AG09319 (cell line): ENCODE measurements around the gene TOX2.

Experiments
- DNase-seq: peaks from one replicate; pipeline ENCODE4 v3.0.0-alpha.2; 2010; ENCODE audit warnings: low read depth; ENCODE audit errors: extremely low read depth
- CTCF ChIP-seq: IDR thresholded peaks from 2 replicates; pipeline ENCODE4 v1.5.1; 2011; ENCODE audit warnings: low read depth, mild to moderate bottlenecking, inconsistent platforms, low read length, moderate library complexity

Gene TOX2

GRCh38 chr20:44085616-44086434, 171.2 kb downstream of the TOX2 start:
- TF ChIP-seq CTCF: no peak
- no peak for DNase-seq

- TF ChIP-seq CTCF: no peak
- DNase-seq: no peak
Measured at GRCh38 chr20:44087051-44087856, 172.6 kb downstream of the TOX2 start.

- TF ChIP-seq CTCF: no peak
- no peak for DNase-seq
Measured at GRCh38 chr20:44087857-44088120, 173.1 kb downstream of the TOX2 start.

GRCh38 chr20:44089987-44090674, 175.5 kb downstream of the TOX2 start:
- DNase-seq: peak; percentile 20
- TF ChIP-seq CTCF: no peak

- DNase-seq: no peak
- no peak for TF ChIP-seq CTCF
Measured at GRCh38 chr20:44091026-44091425, 176.4 kb downstream of the TOX2 start.

DNA sequence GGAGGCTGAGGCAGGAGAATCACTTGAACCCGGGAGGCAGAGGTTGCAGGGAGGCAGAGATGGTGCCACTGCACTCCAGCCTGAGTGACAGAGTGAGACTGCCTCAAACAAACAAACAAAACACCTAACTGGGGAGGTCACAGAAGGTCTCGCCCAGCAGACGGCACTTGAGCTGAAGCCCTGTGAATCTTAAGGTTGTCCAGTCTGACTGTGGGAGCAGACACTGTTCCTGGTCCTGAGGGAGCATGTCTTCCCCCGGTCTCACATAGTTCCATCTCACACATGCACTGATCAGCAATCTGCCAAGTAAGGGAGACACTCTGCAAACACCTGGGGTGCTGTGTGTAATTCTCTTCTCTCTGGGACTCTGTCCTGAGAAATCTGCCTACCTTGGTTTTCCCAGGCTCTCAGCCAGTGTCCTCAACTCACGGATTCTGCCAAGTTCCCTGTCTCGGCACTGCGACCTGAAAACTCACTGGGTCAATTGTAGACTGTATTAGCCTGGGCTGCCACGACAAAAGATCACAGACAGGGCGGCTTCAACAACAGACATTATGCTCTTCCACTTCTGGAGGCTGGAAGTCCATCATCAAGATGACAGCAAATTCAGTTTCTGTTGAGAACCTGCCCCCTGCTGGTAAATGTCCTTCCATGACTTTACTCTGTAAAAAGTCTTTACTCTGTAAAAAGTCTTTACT, 178.0 kb downstream of the TOX2 start:
- DNase-seq: peak; percentile 16

More for the DNA sequence above, 178.0 kb downstream of the TOX2 start:
- peak; percentile 56 for TF ChIP-seq CTCF
